Uterus (tissue), 2 donors: ENCODE results near the gene TNFRSF11A.

ENCODE experiments used
- CTCF ChIP-seq, 4 experiments: fragments of 200-600 bp in 2 of 4; fragments of 450-650 bp in 2 of 4; sonication (generic) in 2 of 4; IDR thresholded peaks; one replicate each; pipeline ENCODE4 v1.5.1; 2016 to 2019; ENCODE audit warnings: antibody characterized with exemption in 4 of 4, mild to moderate bottlenecking in 2 of 4, moderate library complexity in 1 of 4
- POLR2A ChIP-seq, 2 donors: fragments of 450-650 bp; IDR thresholded peaks; one replicate each; pipeline ENCODE4 v1.6.1; 2016; ENCODE audit warnings: antibody characterized with exemption in 2 of 2, mild to moderate bottlenecking in 1 of 2, moderate library complexity in 1 of 2

GRCh38 chr18:62353170-62353569 is 28.1 kb downstream of the TNFRSF11A start:
- no peak for TF ChIP-seq CTCF (IDR thresholded peaks at IDR 0.05)
- no peak for TF ChIP-seq POLR2A (IDR thresholded peaks at IDR 0.05)
